IMR-90 (cell line): Measurements from ENCODE around the gene PCDHB11. TPM values are rescaled to one million over a fixed set of nuclear protein-coding genes. Genes with fewer than 3 reads are reported as not detected.

ENCODE experiments used
- ATAC-seq: fragments of 200-7000 bp; cut with Tn5 transposase; 2 replicates; pipeline ENCODE4 v1.9.1; 2020; ENCODE audit warnings: low read depth, mild to moderate bottlenecking, moderate library complexity
- BruUV-seq: library from RNA; stranded (reverse); fragments of 400-500 nt; replicated peaks from 2 replicates; lab custom pipeline; 2021; lab: Mats Ljungman, UMichigan
- CTCF ChIA-PET: fragments of 300-600 bp; formaldehyde crosslinking; extraction: SDS; loops from one replicate; lab custom pipeline; 2021; ENCODE audit warnings: antibody characterized with exemption; lab: Yijun Ruan, JAX
- POLR2A ChIA-PET: fragments of 300-600 bp; sonication (Branson Sonifier 250); formaldehyde crosslinking; loops from one replicate; lab custom pipeline; 2022; ENCODE audit warnings: antibody characterized with exemption; ENCODE audit not compliant: unreplicated experiment; lab: Charles Lee
- DNase-seq: peaks from one replicate; pipeline ENCODE4 v3.0.0; 2013
- H2AFZ ChIP-seq: replicated peaks from 2 replicates; pipeline ENCODE3; 2013; ENCODE audit warnings: low read length, mild to moderate bottlenecking; ENCODE audit not compliant: poor library complexity
- H2AK5ac ChIP-seq: 2 replicates; pipeline ENCODE4 v1.6.1; 2013; ENCODE audit warnings: low read depth, low read length, inconsistent platforms
- H2AK9ac ChIP-seq: replicated peaks from 2 replicates; pipeline ENCODE3; 2013; ENCODE audit warnings: mild to moderate bottlenecking, low read depth, low read length, moderate library complexity; ENCODE audit not compliant: poor library complexity
- H2BK120ac ChIP-seq: 2 replicates; pipeline ENCODE4 v1.6.1; 2013; ENCODE audit warnings: low read depth, low read length, inconsistent platforms
- H2BK15ac ChIP-seq: 3 replicates; pipeline ENCODE4 v1.6.1; 2013; ENCODE audit warnings: low read depth, low read length, inconsistent platforms
- H2BK20ac ChIP-seq: 2 replicates; pipeline ENCODE4 v1.6.1; 2013; ENCODE audit warnings: low read depth, mild to moderate bottlenecking, inconsistent platforms, low read length, moderate library complexity
- H2BK5ac ChIP-seq: 2 replicates; pipeline ENCODE4 v1.6.1; 2013; ENCODE audit warnings: mild to moderate bottlenecking, low read depth, low read length, inconsistent platforms; ENCODE audit not compliant: poor library complexity, severe bottlenecking
- H3K14ac ChIP-seq: replicated peaks from 2 replicates; pipeline ENCODE4 v1.6.1; 2013; ENCODE audit warnings: low read depth, low read length, inconsistent platforms
- H3K18ac ChIP-seq: 2 replicates; pipeline ENCODE4 v1.6.1; 2013; ENCODE audit warnings: low read depth, low read length, control low read depth
- H3K23ac ChIP-seq: 2 replicates; pipeline ENCODE4 v1.6.1; 2013; ENCODE audit warnings: low read depth, low read length, inconsistent platforms
- H3K27ac ChIP-seq: 2 replicates; pipeline ENCODE4 v1.5.1; 2013; ENCODE audit warnings: mild to moderate bottlenecking, control low read depth, low read length; ENCODE audit not compliant: insufficient read depth
- H3K27me3 ChIP-seq: 2 replicates; pipeline ENCODE4 v1.6.1; 2013; ENCODE audit warnings: low read length; ENCODE audit not compliant: control insufficient read depth, insufficient read depth
- H3K36me3 ChIP-seq: 2 replicates; pipeline ENCODE4 v1.6.1; 2013; ENCODE audit warnings: low read length, mixed read lengths; ENCODE audit not compliant: control insufficient read depth, insufficient read depth
- H3K4ac ChIP-seq: 2 replicates; pipeline ENCODE4 v1.6.1; 2013; ENCODE audit warnings: low read depth, low read length, inconsistent platforms
- H3K4me1 ChIP-seq: 2 replicates; pipeline ENCODE4 v1.6.1; 2013; ENCODE audit warnings: low read length, mixed read lengths; ENCODE audit not compliant: control insufficient read depth, insufficient read depth
- H3K4me2 ChIP-seq: 2 replicates; pipeline ENCODE4 v1.6.1; 2013; ENCODE audit warnings: low read depth, mild to moderate bottlenecking, control low read depth, low read length, moderate library complexity
- H3K4me3 ChIP-seq: 2 replicates; pipeline ENCODE4 v1.5.1; 2013; ENCODE audit warnings: low read depth, mild to moderate bottlenecking, control low read depth, low read length, moderate library complexity; ENCODE audit not compliant: insufficient read depth
- H3K56ac ChIP-seq: 2 replicates; pipeline ENCODE4 v1.6.1; 2013; ENCODE audit warnings: low read length, inconsistent platforms; ENCODE audit not compliant: insufficient read depth; ENCODE audit errors: extremely low read depth
- H3K79me1 ChIP-seq, 2 experiments: 2 replicates each; pipeline ENCODE4 v1.6.1; 2013; ENCODE audit warnings: low read length in 2 of 2, inconsistent platforms in 1 of 2, low read depth in 1 of 2
- H3K9ac ChIP-seq: 2 replicates; pipeline ENCODE4 v1.6.1; 2013; ENCODE audit warnings: low read depth, low read length, control low read depth
- H3K9me1 ChIP-seq: 2 replicates; pipeline ENCODE4 v1.6.1; 2013; ENCODE audit warnings: low read length, inconsistent platforms; ENCODE audit not compliant: insufficient read depth
- H3K9me3 ChIP-seq: 2 replicates; pipeline ENCODE4 v1.6.1; 2013; ENCODE audit warnings: low read length; ENCODE audit not compliant: control insufficient read depth, insufficient read depth
- H4K20me1 ChIP-seq: 2 replicates; pipeline ENCODE4 v1.6.1; 2013; ENCODE audit warnings: low read length, inconsistent platforms; ENCODE audit not compliant: insufficient read depth
- H4K5ac ChIP-seq: 2 replicates; pipeline ENCODE4 v1.6.1; 2013; ENCODE audit warnings: mild to moderate bottlenecking, low read depth, low read length, control low read depth
- H4K8ac ChIP-seq, 2 experiments: 2 replicates each; pipeline ENCODE4 v1.6.1; 2013; ENCODE audit warnings: low read depth in 2 of 2, low read length in 2 of 2, control low read depth in 1 of 2, inconsistent platforms in 1 of 2
- H4K91ac ChIP-seq: 2 replicates; pipeline ENCODE4 v1.6.1; 2013; ENCODE audit warnings: low read depth, low read length, inconsistent platforms; ENCODE audit not compliant: insufficient read depth
- BHLHE40 ChIP-seq: fragments of 150-350 bp; IDR thresholded peaks from 2 replicates; pipeline ENCODE4 v1.6.1; 2016; ENCODE audit warnings: mild to moderate bottlenecking, low read depth, low read length
- CEBPB ChIP-seq: IDR thresholded peaks from 2 replicates; pipeline ENCODE4 v1.6.1; 2012; ENCODE audit warnings: low read depth, low read length, improper control_type of control experiment
- CHD1 ChIP-seq: IDR thresholded peaks from 2 replicates; pipeline ENCODE4 v1.6.1; 2012; ENCODE audit warnings: low read depth, low read length, improper control_type of control experiment
- CTCF ChIP-seq: conservative IDR thresholded peaks from 2 replicates; pipeline ENCODE4 v1.5.1; 2012; ENCODE audit warnings: mild to moderate bottlenecking, low read depth, low read length, improper control_type of control experiment
- ELK1 ChIP-seq: fragments of 150-350 bp; IDR thresholded peaks from 2 replicates; pipeline ENCODE4 v1.6.1; 2016; ENCODE audit warnings: low read depth, mild to moderate bottlenecking, low read length, moderate library complexity, borderline replicate concordance
- FOS ChIP-seq: fragments of 150-350 bp; IDR thresholded peaks from 2 replicates; pipeline ENCODE4 v1.6.1; 2016; ENCODE audit warnings: low read depth, low read length
- MAFK ChIP-seq: IDR thresholded peaks from 2 replicates; pipeline ENCODE4 v1.6.1; 2012; ENCODE audit warnings: low read depth, low read length, improper control_type of control experiment
- MAZ ChIP-seq: IDR thresholded peaks from 2 replicates; pipeline ENCODE4 v1.6.1; 2012; ENCODE audit warnings: low read depth, mild to moderate bottlenecking, low read length, improper control_type of control experiment, moderate library complexity, borderline replicate concordance
- NFE2L2 ChIP-seq: fragments of 150-350 bp; IDR thresholded peaks from 2 replicates; pipeline ENCODE4 v1.6.1; 2016; ENCODE audit warnings: low read depth, mild to moderate bottlenecking, low read length
- RCOR1 ChIP-seq: IDR thresholded peaks from 2 replicates; pipeline ENCODE4 v1.6.1; 2012; ENCODE audit warnings: mild to moderate bottlenecking, low read length, improper control_type of control experiment; ENCODE audit not compliant: insufficient replicate concordance
- RFX5 ChIP-seq: IDR thresholded peaks from 2 replicates; pipeline ENCODE4 v1.8.0; 2012; ENCODE audit warnings: low read depth, mild to moderate bottlenecking, low read length, moderate library complexity
- SMC3 ChIP-seq: fragments of 150-350 bp; IDR thresholded peaks from 2 replicates; pipeline ENCODE4 v1.6.1; 2016; ENCODE audit warnings: low read depth, mild to moderate bottlenecking, antibody characterized with exemption, low read length, moderate library complexity
- USF2 ChIP-seq: fragments of 150-350 bp; IDR thresholded peaks from 2 replicates; pipeline ENCODE4 v1.6.1; 2017; ENCODE audit warnings: mild to moderate bottlenecking, antibody characterized with exemption, low read length, low read depth
- WGBS, 2 experiments: methylation state at CpG; one replicate each; pipeline versions ENCODE4 v1.1.5 to v1.1.7; 2013; ENCODE audit warnings: missing lambda C conversion rate in 2 of 2; ENCODE audit not compliant: insufficient read length in 1 of 2; ENCODE audit errors: extremely low coverage in 2 of 2; 5-methylcytosine and 5-hydroxymethylcytosine counted together
- dilution Hi-C: fragments of 300-500 bp; cut with HindIII; formaldehyde crosslinking; loops from one replicate; pipeline ENCODE4 v1.14.3; 2018; ENCODE audit warnings: low sequenced_read_pairs; ENCODE audit not compliant: unreplicated experiment
- in situ Hi-C: fragments of 300-500 bp; cut with MboI; formaldehyde crosslinking; loops from 3 replicates; pipeline ENCODE4 v1.14.3; 2019; ENCODE audit warnings: low sequenced_read_pairs, inconsistent platforms, mixed read lengths
- intact Hi-C: fragments of 100-400 bp; cut with micrococcal nuclease; formaldehyde crosslinking; loops from 2 replicates; pipeline ENCODE4 v1.10.0; 2022
- polyA plus RNA-seq, 3 experiments: library from polyadenylated mRNA; depleted of rRNA; stranded (reverse); fragments of >200 nt; gene quantifications; 2 replicates each; pipeline ENCODE4 v1.2.3, GENCODE V29; 2012; ENCODE audit warnings: low replicate concordance in 1 of 3
- total RNA-seq: library from RNA; depleted of rRNA; stranded (reverse); fragments of >200 nt; gene quantifications from 2 replicates; pipeline ENCODE4 v1.2.3, GENCODE V29; 2012

The PCDHB11 gene
- total and polyA plus RNA-seq, 2 of the 4 experiments (the other 2 are of a cell fraction) = under 0.01 to 0.05 TPM

GRCh38 chr5:141150224-141150992, 49.0 kb upstream of the PCDHB11 start (continued):
- no peak for TF ChIP-seq RFX5

GRCh38 chr5:141150993-141151325, 48.5 kb upstream of the PCDHB11 start:
- no peak overlapping the region for H2AK9ac ChIP-seq
- no peak overlapping the region for H2BK15ac ChIP-seq
- H3K56ac ChIP-seq = no peak overlapping the region
- no peak overlapping the region for H3K9ac ChIP-seq
- H3K79me1 ChIP-seq = no peaks in the 10 kb centered on the region
- H4K5ac ChIP-seq = no peak overlapping the region
- DNase-seq = no peak
- ChIA-PET CTCF (no interaction called here), POLR2A (no interaction called here)
- no peaks in the 10 kb centered on the region for H3K4me1 ChIP-seq
- peaks cover 15% of the 10 kb centered on the region; the same call in 1 of the 2 replicates for H3K9me3 ChIP-seq
- no TSS peak for BruUV-seq
- H3K18ac ChIP-seq = no peak overlapping the region
- no peak overlapping the region for H4K91ac ChIP-seq
- H3K27ac ChIP-seq = no peak overlapping the region
- 40% methylated on average over 6 of the region's 13 CpGs; no CpG with 5 or more reads in 1 of the 2 experiments for WGBS, 2 experiments
- no peak overlapping the region for H3K23ac ChIP-seq
- no peaks in the 10 kb centered on the region for H3K27me3 ChIP-seq
- H3K4me3 ChIP-seq = no peak overlapping the region
- no peak for ATAC-seq
- no peaks in the 10 kb centered on the region for H3K9me1 ChIP-seq
- in situ Hi-C loops = no loop called here
- H4K8ac ChIP-seq = no peak overlapping the region
- peak overlapping the region; percentile 11 for H2AFZ ChIP-seq
- H2BK20ac ChIP-seq = no peak overlapping the region
- H4K20me1 ChIP-seq = no peaks in the 10 kb centered on the region
- no peak overlapping the region for H2BK5ac ChIP-seq
- no peak overlapping the region for H2AK5ac ChIP-seq
- no peak overlapping the region for H3K4me2 ChIP-seq
- no peak overlapping the region for H3K14ac ChIP-seq
- dilution Hi-C loops = no loop called here
- no peak overlapping the region for H2BK120ac ChIP-seq
- intact Hi-C loops = no loop called here
- no peaks in the 10 kb centered on the region for H3K36me3 ChIP-seq
- no peak overlapping the region for H3K4ac ChIP-seq
- TF ChIP-seq MAZ (no peak), RFX5 (no peak), BHLHE40 (no peak), NFE2L2 (no peak), ELK1 (no peak), CTCF (no peak), CHD1 (no peak), MAFK (no peak), RCOR1 (no peak), FOS (no peak), USF2 (no peak), SMC3 (no peak), CEBPB (no peak)
